Esophagus muscularis mucosa (tissue), 3 donors: ENCODE results near the gene EPHB2.

Source experiments
- POLR2A ChIP-seq: fragments of 450-650 bp; IDR thresholded peaks from one replicate; pipeline ENCODE4 v1.6.1; 2017; ENCODE audit warnings: antibody characterized with exemption, moderate library complexity, mild to moderate bottlenecking, low read depth
- TF ChIP-seq, protein P1 (sequence below), 3 experiments: fragments of 200-600 bp in 2 of 3; fragments of 450-650 bp in 1 of 3; sonication (generic) in 2 of 3; IDR thresholded peaks; one replicate each; pipeline ENCODE4 v1.5.1; 2017 to 2019; ENCODE audit warnings: antibody characterized with exemption in 3 of 3, mild to moderate bottlenecking in 2 of 3, moderate library complexity in 1 of 3

GRCh38 chr1:22708777-22709176, 1.9 kb upstream of the EPHB2 start:
- TF ChIP-seq, protein P1, sequence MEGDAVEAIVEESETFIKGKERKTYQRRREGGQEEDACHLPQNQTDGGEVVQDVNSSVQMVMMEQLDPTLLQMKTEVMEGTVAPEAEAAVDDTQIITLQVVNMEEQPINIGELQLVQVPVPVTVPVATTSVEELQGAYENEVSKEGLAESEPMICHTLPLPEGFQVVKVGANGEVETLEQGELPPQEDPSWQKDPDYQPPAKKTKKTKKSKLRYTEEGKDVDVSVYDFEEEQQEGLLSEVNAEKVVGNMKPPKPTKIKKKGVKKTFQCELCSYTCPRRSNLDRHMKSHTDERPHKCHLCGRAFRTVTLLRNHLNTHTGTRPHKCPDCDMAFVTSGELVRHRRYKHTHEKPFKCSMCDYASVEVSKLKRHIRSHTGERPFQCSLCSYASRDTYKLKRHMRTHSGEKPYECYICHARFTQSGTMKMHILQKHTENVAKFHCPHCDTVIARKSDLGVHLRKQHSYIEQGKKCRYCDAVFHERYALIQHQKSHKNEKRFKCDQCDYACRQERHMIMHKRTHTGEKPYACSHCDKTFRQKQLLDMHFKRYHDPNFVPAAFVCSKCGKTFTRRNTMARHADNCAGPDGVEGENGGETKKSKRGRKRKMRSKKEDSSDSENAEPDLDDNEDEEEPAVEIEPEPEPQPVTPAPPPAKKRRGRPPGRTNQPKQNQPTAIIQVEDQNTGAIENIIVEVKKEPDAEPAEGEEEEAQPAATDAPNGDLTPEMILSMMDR (IDR thresholded peaks at IDR 0.05): no peak
- TF ChIP-seq POLR2A: no peak
